Keratinocyte (primary cell): ENCODE results near the gene TMEM129. TPM values are rescaled to one million over a fixed set of nuclear protein-coding genes. Genes with fewer than 3 reads are reported as not detected.

Source experiments
- DNase-seq: peaks from one replicate; pipeline ENCODE4 v3.0.0-alpha.2; 2011; ENCODE audit warnings: low read depth, missing footprints, low spot score
- FAIRE-seq: peaks from 2 replicates; lab custom pipeline; 2011; peaks lifted over from hg19 to GRCh38; lab: Jason Lieb, UNC
- H2AFZ ChIP-seq: 2 replicates; pipeline ENCODE4 v1.6.0; 2012; ENCODE audit warnings: low read length, control low read depth, inconsistent platforms; ENCODE audit not compliant: control insufficient read depth
- H3K27ac ChIP-seq: 2 replicates; pipeline ENCODE4 v1.5.1; 2011; ENCODE audit warnings: low read length; ENCODE audit not compliant: control insufficient read depth, insufficient read depth
- H3K27me3 ChIP-seq: 3 replicates; pipeline ENCODE4 v1.6.0; 2011; ENCODE audit warnings: low read length; ENCODE audit not compliant: control insufficient read depth, insufficient read depth; ENCODE audit errors: extremely low read depth
- H3K36me3 ChIP-seq, 2 experiments: 2 replicates in 1 of 2; 3 replicates in 1 of 2; pipeline ENCODE4 v1.5.1; 2011; ENCODE audit warnings: low read length in 2 of 2, mild to moderate bottlenecking in 1 of 2; ENCODE audit not compliant: control insufficient read depth in 2 of 2, insufficient read depth in 2 of 2; ENCODE audit errors: extremely low read depth in 1 of 2
- H3K4me1 ChIP-seq: 3 replicates; pipeline ENCODE4 v1.5.1; 2011; ENCODE audit warnings: low read length; ENCODE audit not compliant: control insufficient read depth, insufficient read depth; ENCODE audit errors: extremely low read depth
- H3K4me2 ChIP-seq: 3 replicates; pipeline ENCODE4 v1.6.0; 2011; ENCODE audit warnings: low read depth, low read length; ENCODE audit not compliant: control insufficient read depth, insufficient read depth; ENCODE audit errors: extremely low read depth
- H3K4me3 ChIP-seq, 3 experiments: fragments of 200-600 bp in 1 of 3; sonication (generic) in 1 of 3; 2 replicates in 2 of 3; 3 replicates in 1 of 3; pipeline ENCODE4 v1.5.1; 2011 to 2016; ENCODE audit warnings: low read length in 3 of 3, mild to moderate bottlenecking in 3 of 3, control low read depth in 2 of 3, inconsistent platforms in 1 of 3, low read depth in 1 of 3, mixed read lengths in 1 of 3, mixed run types in 1 of 3, moderate library complexity in 1 of 3; ENCODE audit not compliant: control insufficient read depth in 2 of 3, insufficient read depth in 2 of 3; ENCODE audit errors: extremely low read depth in 1 of 3
- H3K79me2 ChIP-seq: 2 replicates; pipeline ENCODE4 v1.6.0; 2012; ENCODE audit warnings: low read length; ENCODE audit not compliant: control insufficient read depth, insufficient read depth
- H3K9ac ChIP-seq: 3 replicates; pipeline ENCODE4 v1.6.0; 2011; ENCODE audit warnings: low read length; ENCODE audit not compliant: control insufficient read depth, insufficient read depth; ENCODE audit errors: extremely low read depth
- H3K9me1 ChIP-seq: 3 replicates; pipeline ENCODE4 v1.6.0; 2011; ENCODE audit warnings: low read length; ENCODE audit not compliant: control insufficient read depth, insufficient read depth; ENCODE audit errors: extremely low read depth
- H3K9me3 ChIP-seq: 2 replicates; pipeline ENCODE4 v1.5.1; 2012; ENCODE audit warnings: low read depth, low read length; ENCODE audit not compliant: control insufficient read depth
- H4K20me1 ChIP-seq: 3 replicates; pipeline ENCODE4 v1.6.0; 2011; ENCODE audit warnings: low read length; ENCODE audit not compliant: control insufficient read depth, insufficient read depth; ENCODE audit errors: extremely low read depth
- EZH2 ChIP-seq: IDR thresholded peaks from one replicate; pipeline ENCODE4 v1.6.1; 2012; ENCODE audit warnings: inconsistent platforms, mild to moderate bottlenecking, low read length, moderate library complexity
- dilution Hi-C: fragments of 300-500 bp; cut with MboI; formaldehyde crosslinking; loops from one replicate; pipeline ENCODE4 v1.7.0; 2020; ENCODE audit warnings: low sequenced_read_pairs; ENCODE audit not compliant: extremely low pct_ligation_motif_present
- polyA plus RNA-seq, 5 experiments: library from polyadenylated mRNA; depleted of rRNA in 3 of 5; stranded (reverse) in 3 of 5; stranded (forward) in 1 of 5; unstranded in 1 of 5; fragments of >200 nt; gene quantifications; 1 replicate in 1 of 5; 2 replicates in 3 of 5; 3 replicates in 1 of 5; pipeline versions ENCODE4 v1.2.1 to v1.2.3, GENCODE V29; 2011 to 2012; ENCODE audit warnings: missing spikeins in 2 of 5, low read depth in 1 of 5, low replicate concordance in 1 of 5
- small RNA-seq, 3 experiments: library from RNA; depleted of rRNA; stranded (forward); fragments of <200 nt; gene quantifications; one replicate each; pipeline ENCODE3, GENCODE V24; 2012; ENCODE audit warnings: low read depth in 3 of 3, low replicate concordance in 1 of 3; ENCODE audit not compliant: insufficient read length in 3 of 3
- TF ChIP-seq, protein P1 (sequence below), 3 experiments: IDR thresholded peaks in 1 of 3; conservative IDR thresholded peaks in 1 of 3; optimal IDR thresholded peaks in 1 of 3; 2 replicates in 2 of 3; 3 replicates in 1 of 3; pipeline versions ENCODE3 to v1.5.1; 2011; ENCODE audit warnings: low read length in 3 of 3, mild to moderate bottlenecking in 3 of 3, moderate library complexity in 2 of 3, control low read depth in 1 of 3, inconsistent platforms in 1 of 3; ENCODE audit not compliant: insufficient read depth in 2 of 3; ENCODE audit errors: extremely low read depth in 1 of 3

TMEM129 gene
- polyA plus RNA-seq, 1 donor (not counting 4 experiments of a cell fraction or from before 2014, with no cell fraction given), result 11.7 TPM

DNA sequence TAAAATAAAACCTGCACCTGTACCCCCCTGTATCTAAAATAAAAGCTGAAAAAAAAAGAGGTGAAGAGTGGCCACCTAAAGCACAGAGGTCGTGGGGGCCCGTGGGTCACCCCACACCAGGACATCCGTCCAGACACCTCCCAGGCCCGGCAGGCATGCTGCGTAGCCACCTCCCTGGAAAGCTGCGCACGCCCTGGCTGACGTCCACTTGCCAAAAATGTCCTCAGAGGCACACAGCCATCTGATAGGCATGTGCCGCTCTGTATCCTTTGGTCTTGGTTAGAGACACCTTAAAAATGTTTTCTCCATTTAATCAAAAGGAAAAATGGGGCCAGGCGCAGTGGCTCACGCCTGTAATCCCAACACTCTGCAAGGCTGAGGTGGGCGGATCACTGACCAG lies 54.7 kb downstream of the TMEM129 start:
- TF ChIP-seq EZH2, result no peak
- TF ChIP-seq, protein P1, sequence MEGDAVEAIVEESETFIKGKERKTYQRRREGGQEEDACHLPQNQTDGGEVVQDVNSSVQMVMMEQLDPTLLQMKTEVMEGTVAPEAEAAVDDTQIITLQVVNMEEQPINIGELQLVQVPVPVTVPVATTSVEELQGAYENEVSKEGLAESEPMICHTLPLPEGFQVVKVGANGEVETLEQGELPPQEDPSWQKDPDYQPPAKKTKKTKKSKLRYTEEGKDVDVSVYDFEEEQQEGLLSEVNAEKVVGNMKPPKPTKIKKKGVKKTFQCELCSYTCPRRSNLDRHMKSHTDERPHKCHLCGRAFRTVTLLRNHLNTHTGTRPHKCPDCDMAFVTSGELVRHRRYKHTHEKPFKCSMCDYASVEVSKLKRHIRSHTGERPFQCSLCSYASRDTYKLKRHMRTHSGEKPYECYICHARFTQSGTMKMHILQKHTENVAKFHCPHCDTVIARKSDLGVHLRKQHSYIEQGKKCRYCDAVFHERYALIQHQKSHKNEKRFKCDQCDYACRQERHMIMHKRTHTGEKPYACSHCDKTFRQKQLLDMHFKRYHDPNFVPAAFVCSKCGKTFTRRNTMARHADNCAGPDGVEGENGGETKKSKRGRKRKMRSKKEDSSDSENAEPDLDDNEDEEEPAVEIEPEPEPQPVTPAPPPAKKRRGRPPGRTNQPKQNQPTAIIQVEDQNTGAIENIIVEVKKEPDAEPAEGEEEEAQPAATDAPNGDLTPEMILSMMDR (optimal IDR thresholded peaks at IDR 0.05 in 1 of 3, IDR thresholded peaks at IDR 0.05 in 1 of 3, conservative IDR thresholded peaks at IDR 0.05 in 1 of 3; ENCODE audit: extremely low read depth in 1 of 3, insufficient read depth in 2 of 3, low read length in 3 of 3), result no peak
- Histone ChIP-seq H3K27ac (no peak overlapping the region), H3K36me3 (no peaks in the 10 kb centered on the region), H3K79me2 (no peaks in the 10 kb centered on the region), H2AFZ (no peak overlapping the region), H3K27me3 (no peaks in the 10 kb centered on the region), H3K4me1 (no peaks in the 10 kb centered on the region), H3K4me3 (no peak overlapping the region), H3K4me2 (no peak overlapping the region), H4K20me1 (no peaks in the 10 kb centered on the region), H3K9me1 (no peaks in the 10 kb centered on the region), H3K9ac (no peak overlapping the region), H3K9me3 (no peaks in the 10 kb centered on the region)
- FAIRE-seq (no peak), DNase-seq (no peak)
- dilution Hi-C loops, result no loop called here

Small RNA genes within 50 kb of the gene (small RNA-seq; reads per million reads assigned to genes)
- gene RF00019, result 0 reads per million in 3 experiments

Other genes with a start within 250 kb of the TMEM129 start
- 0.50 to 0.99 TPM (median 0.75 TPM) in 3 replicates for gene FAM53A, start 37.0 kb downstream of the TMEM129 start, polyA plus RNA-seq
- 52.1 to 90.6 TPM (median 77.1 TPM) in 3 replicates for gene SLBP, start 9.0 kb downstream of the TMEM129 start, polyA plus RNA-seq
- 4.3 to 31.4 TPM (median 19.1 TPM) in 3 replicates for gene TACC3, start 198 bp upstream of the TMEM129 start, polyA plus RNA-seq
- gene FGFR3, start 72.0 kb upstream of the TMEM129 start, polyA plus RNA-seq, result 26.4 to 109 TPM (median 45.2 TPM) in 3 replicates
- 23.4 to 37.7 TPM (median 25.6 TPM) in 3 replicates for gene LETM1, start 134.8 kb upstream of the TMEM129 start, polyA plus RNA-seq
- gene NSD2, start 150.1 kb upstream of the TMEM129 start, polyA plus RNA-seq, result 4.2 to 25.9 TPM (median 22.6 TPM) in 3 replicates